ENCODE measurements around the gene CCNI2.

The CCNI2 gene

DNA sequence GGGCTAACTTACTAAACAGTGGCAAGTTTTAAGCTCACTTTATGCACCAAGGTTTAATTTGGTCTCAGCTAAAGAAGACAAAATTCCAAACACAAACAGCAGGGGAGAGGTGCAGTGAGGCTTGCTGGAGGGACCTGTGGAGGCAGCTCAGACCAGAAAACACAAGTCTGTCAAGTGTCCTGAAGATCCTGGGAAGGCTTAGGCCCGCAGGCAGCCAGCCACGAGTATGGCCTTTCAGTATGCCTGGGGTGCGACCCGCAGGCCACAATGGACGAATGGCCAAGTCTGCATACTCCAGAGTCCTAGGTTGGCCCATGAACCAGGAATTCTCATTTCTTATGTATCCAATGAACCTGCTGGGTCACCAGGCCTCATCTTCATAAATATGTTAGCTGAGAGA is 9.3 kb downstream of the CCNI2 start:
- TF ChIP-seq, protein P1, sequence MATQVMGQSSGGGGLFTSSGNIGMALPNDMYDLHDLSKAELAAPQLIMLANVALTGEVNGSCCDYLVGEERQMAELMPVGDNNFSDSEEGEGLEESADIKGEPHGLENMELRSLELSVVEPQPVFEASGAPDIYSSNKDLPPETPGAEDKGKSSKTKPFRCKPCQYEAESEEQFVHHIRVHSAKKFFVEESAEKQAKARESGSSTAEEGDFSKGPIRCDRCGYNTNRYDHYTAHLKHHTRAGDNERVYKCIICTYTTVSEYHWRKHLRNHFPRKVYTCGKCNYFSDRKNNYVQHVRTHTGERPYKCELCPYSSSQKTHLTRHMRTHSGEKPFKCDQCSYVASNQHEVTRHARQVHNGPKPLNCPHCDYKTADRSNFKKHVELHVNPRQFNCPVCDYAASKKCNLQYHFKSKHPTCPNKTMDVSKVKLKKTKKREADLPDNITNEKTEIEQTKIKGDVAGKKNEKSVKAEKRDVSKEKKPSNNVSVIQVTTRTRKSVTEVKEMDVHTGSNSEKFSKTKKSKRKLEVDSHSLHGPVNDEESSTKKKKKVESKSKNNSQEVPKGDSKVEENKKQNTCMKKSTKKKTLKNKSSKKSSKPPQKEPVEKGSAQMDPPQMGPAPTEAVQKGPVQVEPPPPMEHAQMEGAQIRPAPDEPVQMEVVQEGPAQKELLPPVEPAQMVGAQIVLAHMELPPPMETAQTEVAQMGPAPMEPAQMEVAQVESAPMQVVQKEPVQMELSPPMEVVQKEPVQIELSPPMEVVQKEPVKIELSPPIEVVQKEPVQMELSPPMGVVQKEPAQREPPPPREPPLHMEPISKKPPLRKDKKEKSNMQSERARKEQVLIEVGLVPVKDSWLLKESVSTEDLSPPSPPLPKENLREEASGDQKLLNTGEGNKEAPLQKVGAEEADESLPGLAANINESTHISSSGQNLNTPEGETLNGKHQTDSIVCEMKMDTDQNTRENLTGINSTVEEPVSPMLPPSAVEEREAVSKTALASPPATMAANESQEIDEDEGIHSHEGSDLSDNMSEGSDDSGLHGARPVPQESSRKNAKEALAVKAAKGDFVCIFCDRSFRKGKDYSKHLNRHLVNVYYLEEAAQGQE (IDR thresholded peaks at IDR 0.05; ENCODE audit: insufficient read depth in 1 of 2, low read depth in 2 of 2, low read length in 2 of 2) = no peak
- TF ChIP-seq SIN3A (IDR thresholded peaks at IDR 0.05; ENCODE audit: borderline replicate concordance, insufficient read depth, low read length) (no peak), POLR2AphosphoS5 (IDR thresholded peaks at IDR 0.05; ENCODE audit: low read depth, low read length) (no peak), FOXP2 (optimal IDR thresholded peaks at IDR 0.05; ENCODE audit: borderline replicate concordance, extremely low read depth, extremely low read length, insufficient read depth) (no peak), TAF1 (IDR thresholded peaks at IDR 0.05; ENCODE audit: borderline replicate concordance, insufficient read depth, low read length) (no peak)

DNA sequence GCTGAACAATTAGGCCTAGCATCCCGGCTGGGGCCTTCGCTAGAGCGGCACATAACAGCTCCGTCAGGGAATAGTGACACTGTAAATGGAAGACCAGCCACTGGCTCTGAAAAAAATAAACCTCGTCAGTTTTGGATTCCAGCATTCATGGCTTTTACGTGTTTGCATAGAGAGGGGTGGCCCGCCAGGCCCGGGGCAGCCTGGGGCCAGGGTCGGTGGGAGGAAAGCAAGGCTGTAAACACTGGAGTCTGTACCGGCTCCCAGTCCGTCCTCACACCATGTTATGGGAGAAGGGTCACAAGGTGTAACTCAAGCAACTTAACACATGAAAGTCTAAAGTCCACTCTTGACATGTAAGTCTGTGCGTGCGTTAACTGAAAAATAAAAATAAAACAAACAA is 11.2 kb downstream of the CCNI2 start:
- TF ChIP-seq SIN3A (IDR thresholded peaks at IDR 0.05; ENCODE audit: borderline replicate concordance, insufficient read depth, low read length) (no peak), TAF1 (IDR thresholded peaks at IDR 0.05; ENCODE audit: borderline replicate concordance, insufficient read depth, low read length) (no peak), FOXP2 (optimal IDR thresholded peaks at IDR 0.05; ENCODE audit: borderline replicate concordance, extremely low read depth, extremely low read length, insufficient read depth) (no peak), POLR2AphosphoS5 (IDR thresholded peaks at IDR 0.05; ENCODE audit: low read depth, low read length) (no peak)
- TF ChIP-seq, protein P1 (IDR thresholded peaks at IDR 0.05; ENCODE audit: insufficient read depth in 1 of 2, low read depth in 2 of 2, low read length in 2 of 2) = no peak

DNA sequence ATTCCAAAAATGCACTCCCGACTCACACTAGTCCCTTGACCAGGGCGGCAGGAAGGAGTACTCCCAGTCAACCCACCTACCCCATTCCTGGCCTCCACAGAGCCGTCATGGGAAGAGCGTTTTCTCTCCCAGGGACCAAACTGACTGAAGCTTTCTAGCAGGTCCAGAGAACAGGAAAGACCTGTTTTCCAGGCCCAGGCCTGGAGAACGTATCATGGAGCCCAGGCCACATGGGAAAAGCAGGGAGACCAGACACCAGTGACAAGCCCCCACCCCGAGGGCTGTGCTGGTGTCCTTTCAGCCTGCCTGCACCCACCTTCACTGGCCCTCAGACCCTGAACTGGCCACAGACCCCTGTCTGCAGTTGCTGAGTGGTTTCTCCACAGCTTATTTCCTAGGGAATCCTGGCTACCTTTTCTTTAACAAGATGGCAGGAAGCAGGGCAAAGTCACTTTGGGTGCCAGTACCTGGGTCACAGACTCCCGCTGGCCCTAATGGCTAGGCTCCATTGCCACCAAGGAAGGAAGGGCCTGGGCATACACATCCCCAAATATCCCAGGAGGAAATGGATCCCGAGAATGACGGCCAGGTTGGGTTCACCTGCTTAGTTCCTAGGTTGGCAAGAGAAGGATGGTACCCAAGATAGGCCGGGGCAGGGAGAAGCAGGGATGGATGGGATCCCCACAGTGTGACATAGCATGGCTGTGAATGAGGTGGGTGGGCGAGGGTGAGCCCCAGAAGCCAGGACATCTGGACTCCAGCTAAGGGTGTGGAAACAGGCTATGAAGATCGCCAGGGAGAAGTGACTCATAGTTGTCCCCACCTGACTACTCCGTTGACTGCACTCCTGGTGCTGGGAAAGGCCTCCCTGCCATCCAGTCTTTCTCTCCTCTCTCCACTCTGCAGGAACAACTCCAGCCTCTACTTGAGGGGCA is 12.2 kb downstream of the CCNI2 start:
- TF ChIP-seq TAF1 (IDR thresholded peaks at IDR 0.05; ENCODE audit: borderline replicate concordance, insufficient read depth, low read length) (no peak), FOXP2 (optimal IDR thresholded peaks at IDR 0.05; ENCODE audit: borderline replicate concordance, extremely low read depth, extremely low read length, insufficient read depth) (no peak), SIN3A (IDR thresholded peaks at IDR 0.05; ENCODE audit: borderline replicate concordance, insufficient read depth, low read length) (no peak), POLR2AphosphoS5 (IDR thresholded peaks at IDR 0.05; ENCODE audit: low read depth, low read length) (no peak)
- TF ChIP-seq, protein P1 (IDR thresholded peaks at IDR 0.05; ENCODE audit: insufficient read depth in 1 of 2, low read depth in 2 of 2, low read length in 2 of 2) = no peak

DNA sequence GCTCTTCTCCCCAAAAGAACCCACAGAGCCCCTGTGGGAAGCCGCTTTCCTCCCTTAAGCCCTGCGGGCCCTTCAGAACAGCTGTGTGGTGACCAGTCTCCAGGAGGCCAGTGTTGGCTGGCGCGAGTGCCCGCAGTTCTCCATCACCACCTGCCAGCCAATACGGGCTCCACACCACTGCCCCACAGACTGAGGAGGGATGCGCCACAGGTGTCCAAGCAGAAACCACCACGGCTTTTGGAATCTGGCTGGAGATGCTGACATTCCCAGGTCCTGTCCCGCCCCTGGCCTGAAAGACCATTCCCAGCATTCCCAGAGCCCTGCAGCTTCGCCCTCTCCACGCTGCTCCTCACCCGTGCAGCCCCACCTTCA is 12.8 kb downstream of the CCNI2 start:
- TF ChIP-seq, protein P1 (IDR thresholded peaks at IDR 0.05; ENCODE audit: insufficient read depth in 1 of 2, low read depth in 2 of 2, low read length in 2 of 2) = no peak
- TF ChIP-seq FOXP2 (optimal IDR thresholded peaks at IDR 0.05; ENCODE audit: borderline replicate concordance, extremely low read depth, extremely low read length, insufficient read depth) (no peak), SIN3A (IDR thresholded peaks at IDR 0.05; ENCODE audit: borderline replicate concordance, insufficient read depth, low read length) (no peak), POLR2AphosphoS5 (IDR thresholded peaks at IDR 0.05; ENCODE audit: low read depth, low read length) (no peak), TAF1 (IDR thresholded peaks at IDR 0.05; ENCODE audit: borderline replicate concordance, insufficient read depth, low read length) (no peak)
